Dermis lymphatic vessel endothelial cell (primary cell): Measurements from ENCODE around the gene LTB4R2. TPM values are rescaled to one million over a fixed set of nuclear protein-coding genes. Genes with fewer than 3 reads are reported as not detected.

Experiments
- total RNA-seq: library from RNA; depleted of rRNA; stranded (reverse); fragments of >200 nt; gene quantifications from 2 replicates; pipeline ENCODE4 v1.2.1, GENCODE V29; 2014

Gene LTB4R2, protein sequence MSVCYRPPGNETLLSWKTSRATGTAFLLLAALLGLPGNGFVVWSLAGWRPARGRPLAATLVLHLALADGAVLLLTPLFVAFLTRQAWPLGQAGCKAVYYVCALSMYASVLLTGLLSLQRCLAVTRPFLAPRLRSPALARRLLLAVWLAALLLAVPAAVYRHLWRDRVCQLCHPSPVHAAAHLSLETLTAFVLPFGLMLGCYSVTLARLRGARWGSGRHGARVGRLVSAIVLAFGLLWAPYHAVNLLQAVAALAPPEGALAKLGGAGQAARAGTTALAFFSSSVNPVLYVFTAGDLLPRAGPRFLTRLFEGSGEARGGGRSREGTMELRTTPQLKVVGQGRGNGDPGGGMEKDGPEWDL
- 2.3 and 3.1 TPM in 2 replicates for total RNA-seq

DNA sequence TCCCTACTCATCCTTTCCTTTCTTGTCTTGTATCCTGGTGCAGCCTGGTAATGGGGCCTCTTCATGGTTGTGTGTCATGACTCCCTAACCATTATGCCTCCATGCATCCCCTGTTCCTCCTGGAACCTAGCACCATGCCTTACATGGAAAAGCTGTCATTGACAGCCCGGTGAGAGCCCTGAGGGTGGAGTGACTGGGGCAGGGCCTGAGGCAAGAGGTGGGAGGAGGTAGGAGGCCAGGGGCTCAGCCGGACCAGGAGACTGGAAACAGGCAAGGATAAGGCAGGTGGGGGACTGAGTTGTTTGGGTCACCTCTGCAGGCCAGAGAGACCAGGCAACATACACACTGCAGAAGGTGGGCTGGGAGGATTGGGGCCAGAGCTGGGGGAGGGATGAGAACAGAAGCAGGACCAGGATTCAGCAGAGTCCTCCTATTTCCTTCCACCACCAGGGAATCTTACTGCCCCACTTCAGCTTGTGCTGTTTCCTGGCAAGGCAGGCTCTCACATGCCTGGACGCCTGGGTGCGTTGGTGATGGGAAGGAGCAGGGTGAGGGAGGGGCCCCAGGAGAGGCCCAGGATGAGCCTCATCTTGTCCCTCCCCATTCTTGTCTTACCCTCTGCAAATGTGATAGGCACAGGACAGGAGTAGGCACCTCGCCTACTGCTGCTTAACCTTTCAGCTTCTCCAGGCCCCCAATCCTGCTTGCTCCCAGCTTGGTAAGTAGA lies at the start of gene LTB4R2:
LTB4R2 (plus strand) TSS at position 603 of the 727 bp plus-strand sequence. CDS start 525 bp downstream, outside the sequence.

DNA sequence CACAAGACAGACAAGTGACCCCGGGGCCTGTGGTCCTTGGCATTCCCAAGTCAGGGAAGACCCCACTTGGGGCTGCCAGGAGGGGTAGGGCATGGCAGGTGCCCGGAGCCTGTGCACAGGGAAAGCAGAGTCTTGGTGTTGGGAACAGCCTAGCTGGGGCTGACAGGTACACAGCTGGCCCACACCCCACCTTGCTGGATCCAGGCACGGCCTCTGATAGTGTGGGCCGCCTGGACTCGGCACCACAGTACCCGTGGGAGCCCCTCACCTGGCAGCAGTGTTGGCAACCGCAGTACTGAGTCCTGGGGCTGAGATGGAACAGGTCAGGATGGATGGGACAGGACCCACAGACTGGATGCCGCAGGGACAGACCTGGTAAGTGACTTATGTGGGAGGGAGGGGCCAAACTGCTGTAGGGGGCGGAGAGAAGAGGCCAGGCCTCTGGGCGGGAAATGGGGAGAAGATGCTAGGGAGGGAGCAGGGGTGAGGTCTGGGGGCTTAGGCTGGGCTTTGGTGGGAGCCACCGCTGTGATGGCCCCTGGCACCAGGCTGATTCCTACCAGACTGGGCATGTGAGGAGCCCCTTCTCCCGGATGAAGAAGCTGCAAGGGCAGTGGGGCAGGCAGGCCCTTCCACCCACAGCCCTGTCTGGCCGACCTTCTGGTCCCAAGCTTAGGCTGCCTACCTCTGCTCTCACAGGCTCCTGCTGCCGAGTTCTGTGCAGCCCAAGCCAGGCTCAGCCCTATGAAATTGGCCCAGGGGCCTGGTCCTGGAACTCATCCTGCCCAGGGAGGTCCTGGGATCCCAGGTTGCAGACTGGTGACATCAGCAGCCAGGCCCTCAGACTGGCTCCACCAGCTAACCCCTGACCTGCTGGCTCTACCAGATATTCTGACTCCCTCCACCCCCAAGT lies 46.9 kb upstream of the LTB4R2 start, which contains the start of gene TGM1:
TGM1 (minus strand) TSS at position 357 of the 913 bp plus-strand sequence. CDS start 825 bp downstream, outside the sequence.

DNA sequence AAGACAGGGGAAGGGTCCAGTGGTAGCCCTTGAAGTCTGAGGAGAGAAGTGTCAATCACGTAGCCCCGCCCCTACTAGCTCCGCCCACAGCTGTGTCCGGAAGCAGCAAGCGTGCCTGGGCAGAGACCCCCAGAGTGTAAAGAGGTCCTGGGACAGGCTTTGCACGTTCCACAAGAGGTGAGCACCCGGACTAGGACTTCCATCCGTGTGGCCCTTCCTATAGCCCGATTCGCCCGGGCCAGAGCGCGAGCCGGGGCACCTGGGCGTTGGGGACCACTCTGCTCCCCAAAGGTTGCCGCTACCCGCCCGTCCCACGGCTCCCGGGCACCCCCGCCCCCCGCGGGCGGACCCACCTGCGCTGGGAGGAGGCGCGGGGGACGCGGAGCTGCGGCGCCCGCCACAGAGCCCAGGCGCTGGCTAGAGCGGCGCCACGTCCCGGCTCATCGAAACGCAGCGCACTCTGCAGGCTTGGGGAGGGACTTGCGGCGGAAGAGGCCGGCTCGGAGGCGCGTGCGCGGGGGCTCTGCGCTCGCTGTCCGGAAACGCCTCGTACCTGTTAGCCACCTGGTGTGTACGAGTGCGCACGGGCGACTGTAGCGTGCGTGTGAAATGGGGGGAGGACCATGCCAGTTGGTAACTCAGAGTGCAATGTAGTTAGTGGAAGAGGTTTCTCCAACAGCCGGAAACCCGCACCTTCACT lies 38.7 kb upstream of the LTB4R2 start, which contains the start of gene RABGGTA:
RABGGTA (minus strand) TSS at position 464 of the 700 bp plus-strand sequence. CDS start 482 bp downstream, outside the sequence.

DNA sequence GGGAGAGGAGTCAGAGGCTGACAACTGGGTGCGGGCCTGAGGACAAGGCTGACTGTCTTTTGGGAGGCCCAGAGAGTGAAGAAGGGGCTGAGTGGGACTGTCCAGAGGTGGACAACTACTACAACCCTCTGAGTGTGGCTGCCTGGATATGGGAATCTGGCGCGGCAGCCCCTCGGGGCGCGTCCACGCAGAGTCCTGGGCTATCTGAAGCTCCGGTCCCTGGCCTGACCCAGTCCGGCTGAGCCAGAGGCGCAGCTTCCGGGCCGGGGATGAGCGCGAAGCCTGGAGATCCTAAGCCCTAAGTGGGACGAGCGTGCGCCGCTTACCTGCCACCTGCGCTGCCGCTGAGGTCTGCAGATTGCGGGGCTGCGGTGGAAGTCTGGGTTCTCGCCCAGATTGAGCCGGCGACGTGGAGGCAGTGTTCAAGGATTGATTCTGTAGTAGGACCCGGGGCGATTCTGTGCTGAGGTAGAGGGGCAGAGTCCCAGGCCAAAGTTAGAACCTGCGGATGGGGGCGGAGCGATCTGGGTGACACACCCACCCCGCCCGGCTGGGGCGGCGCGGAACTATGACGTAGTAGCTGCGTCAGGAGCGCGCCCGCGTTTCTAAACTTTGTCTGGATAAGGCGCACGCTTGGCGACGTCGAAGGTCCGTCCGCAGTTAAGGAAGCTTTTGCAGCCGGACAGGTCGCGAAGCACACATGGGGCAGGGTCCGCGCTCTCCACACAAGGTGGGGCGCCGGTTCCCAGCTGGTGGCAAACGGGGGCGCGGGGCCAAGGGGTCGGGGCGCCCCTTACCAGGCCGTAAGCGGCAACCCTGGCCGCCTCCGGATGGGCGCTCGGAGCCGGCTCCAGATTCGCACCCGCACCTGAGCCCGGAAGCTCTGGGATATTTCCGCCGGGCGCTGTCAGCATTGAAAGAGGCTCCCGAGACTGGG lies 10.4 kb upstream of the LTB4R2 start, which contains the start of the genes DHRS1 and NOP9:
DHRS1 (minus strand) TSS at position 526 of the 937 bp plus-strand sequence. CDS start 674 bp downstream, outside the sequence.
NOP9 (plus strand) TSS at position 596 of the 937 bp plus-strand sequence; CDS start at position 701, 105 bp downstream.

DNA sequence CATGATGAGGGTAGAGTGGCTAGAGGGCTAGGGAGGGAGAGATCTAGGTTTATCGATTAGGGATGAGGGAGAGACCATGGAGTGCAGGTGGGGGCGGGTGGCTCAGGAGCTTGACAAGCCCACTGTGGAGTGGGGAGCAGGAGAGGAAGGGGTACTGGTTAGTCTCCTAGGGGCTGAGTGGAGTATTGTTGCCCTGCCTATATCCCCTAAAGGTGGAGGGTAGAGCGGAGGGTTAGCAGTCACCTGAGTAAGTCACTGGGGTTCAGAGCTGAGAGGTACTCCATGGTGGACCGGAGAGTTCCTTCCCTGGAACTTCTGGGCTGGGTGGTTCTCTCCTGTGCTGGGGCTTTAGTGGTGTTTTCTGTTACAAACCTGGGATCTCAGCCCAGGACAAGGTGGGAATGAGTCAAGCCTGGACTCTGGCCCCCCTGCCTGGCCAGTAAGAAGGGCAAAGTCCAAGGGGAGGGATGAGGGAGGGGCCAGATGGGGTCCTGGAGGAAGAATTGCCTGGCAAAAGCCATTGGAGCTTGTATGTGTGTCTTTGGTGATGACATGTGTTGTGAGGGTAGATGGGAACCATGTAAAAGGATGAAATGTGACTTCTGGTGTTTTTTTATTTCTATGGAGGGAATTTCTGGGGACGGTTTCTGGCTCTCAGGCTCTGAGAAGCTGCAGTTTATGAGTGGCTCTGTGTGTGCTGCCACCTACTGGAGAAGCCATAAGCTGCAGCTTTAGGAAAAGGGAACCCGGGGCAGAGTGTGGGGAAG lies 2.2 kb upstream of the LTB4R2 start, which contains the start of gene CIDEB:
CIDEB (minus strand) TSS at position 403 of the 767 bp plus-strand sequence; CDS start at position 284, 119 bp downstream.

DNA sequence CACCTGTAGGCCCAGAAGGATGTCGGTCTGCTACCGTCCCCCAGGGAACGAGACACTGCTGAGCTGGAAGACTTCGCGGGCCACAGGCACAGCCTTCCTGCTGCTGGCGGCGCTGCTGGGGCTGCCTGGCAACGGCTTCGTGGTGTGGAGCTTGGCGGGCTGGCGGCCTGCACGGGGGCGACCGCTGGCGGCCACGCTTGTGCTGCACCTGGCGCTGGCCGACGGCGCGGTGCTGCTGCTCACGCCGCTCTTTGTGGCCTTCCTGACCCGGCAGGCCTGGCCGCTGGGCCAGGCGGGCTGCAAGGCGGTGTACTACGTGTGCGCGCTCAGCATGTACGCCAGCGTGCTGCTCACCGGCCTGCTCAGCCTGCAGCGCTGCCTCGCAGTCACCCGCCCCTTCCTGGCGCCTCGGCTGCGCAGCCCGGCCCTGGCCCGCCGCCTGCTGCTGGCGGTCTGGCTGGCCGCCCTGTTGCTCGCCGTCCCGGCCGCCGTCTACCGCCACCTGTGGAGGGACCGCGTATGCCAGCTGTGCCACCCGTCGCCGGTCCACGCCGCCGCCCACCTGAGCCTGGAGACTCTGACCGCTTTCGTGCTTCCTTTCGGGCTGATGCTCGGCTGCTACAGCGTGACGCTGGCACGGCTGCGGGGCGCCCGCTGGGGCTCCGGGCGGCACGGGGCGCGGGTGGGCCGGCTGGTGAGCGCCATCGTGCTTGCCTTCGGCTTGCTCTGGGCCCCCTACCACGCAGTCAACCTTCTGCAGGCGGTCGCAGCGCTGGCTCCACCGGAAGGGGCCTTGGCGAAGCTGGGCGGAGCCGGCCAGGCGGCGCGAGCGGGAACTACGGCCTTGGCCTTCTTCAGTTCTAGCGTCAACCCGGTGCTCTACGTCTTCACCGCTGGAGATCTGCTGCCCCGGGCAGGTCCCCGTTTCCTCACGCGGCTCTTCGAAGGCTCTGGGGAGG lies 985 bp downstream of the LTB4R2 start, which contains the start of gene LTB4R:
LTB4R (plus strand) TSS at position 857 of the 959 bp plus-strand sequence. CDS start 4,150 bp downstream, outside the sequence.

DNA sequence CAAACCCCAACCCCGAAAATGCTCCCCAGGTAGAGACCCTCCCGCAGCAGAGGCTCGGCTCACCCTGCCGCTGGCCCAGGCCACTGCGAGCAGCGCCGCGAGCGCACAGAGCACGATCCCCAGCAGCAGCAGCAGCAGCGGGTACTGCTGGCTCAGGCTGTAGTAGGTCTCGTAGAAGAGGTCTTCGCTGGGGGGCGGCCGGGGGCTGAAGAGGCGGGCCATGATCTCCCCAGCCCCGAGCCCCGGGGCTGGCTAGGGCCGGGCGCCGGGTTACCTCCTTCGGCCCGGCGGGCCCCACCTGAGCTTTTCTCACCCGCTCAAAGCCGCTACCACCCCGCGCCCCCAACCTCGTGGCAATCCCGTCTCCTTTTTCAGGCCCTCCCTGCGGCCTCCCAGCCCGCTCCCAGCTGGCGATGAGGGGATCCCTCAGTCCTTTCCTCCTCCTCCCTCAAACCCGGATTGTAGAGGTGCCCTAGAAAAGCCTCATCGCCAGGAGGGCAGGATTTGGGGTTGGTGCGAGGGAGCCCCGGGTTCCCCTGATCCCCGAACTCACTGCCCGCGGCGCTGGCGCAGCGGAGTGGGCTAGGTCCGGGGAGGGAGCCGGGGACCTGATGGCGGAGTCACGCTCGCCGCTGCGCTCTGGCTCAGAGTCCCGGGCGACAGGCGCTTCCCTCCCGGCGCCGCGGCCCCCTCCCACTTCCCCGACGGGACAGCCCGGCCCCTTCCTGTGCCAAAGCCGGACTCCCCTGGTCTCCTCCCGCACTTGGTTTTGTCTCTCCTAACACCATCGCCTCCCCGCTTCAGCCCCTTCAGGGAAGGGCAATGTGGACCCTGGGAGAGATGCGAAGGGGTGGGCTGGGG lies 24.7 kb downstream of the LTB4R2 start, which contains the start of gene ADCY4:
ADCY4 (minus strand) TSS at position 641 of the 861 bp plus-strand sequence; CDS start at position 222, 419 bp downstream.

DNA sequence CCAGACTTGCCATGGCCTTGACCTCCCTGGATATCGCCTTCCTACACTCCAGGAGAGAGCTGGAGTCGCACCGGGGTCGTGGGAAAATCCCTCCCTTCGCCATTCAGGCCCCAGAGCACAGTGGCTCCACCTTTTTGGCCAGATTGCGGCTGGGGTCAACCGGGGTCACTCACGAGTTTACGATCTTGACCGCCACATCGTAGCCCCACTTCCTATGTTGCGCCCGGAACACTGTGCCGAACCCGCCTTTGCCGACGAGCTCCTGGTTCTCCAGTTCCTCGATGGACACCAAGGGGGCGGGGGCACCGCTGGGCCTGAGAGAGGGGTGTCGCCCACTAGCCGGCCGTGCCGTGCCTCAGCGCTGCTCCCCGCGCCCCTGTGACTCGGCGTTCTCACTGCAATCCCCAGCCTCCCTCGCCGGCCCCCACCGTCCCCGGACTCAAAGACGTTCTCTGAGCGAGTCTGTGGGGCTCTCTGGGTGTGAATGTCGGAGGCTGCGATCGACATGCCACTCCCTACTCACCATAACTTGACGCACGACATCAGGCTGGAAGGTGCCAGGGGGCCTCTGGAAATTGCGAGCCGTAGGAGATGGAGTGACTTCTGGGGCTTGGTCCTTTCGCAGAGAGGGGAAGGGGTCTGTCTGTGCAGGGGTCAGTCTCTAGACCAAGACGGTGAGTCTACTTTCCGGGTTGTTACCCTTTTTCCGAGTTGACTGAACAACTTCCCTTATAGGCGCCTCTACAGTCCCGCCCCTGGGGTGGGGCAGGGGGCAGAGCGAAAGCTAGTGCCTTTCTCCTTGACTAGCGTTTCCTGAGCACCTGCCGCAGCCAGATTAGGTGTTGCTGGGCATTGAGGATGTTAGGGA lies 29.6 kb downstream of the LTB4R2 start, which contains the start of gene RIPK3:
RIPK3 (minus strand) TSS at position 708 of the 868 bp plus-strand sequence; CDS start at position 543, 165 bp downstream.

Other genes with a start within 250 kb of the LTB4R2 start
- not detected in 2 replicates for gene CPNE6, start 238.6 kb upstream of the LTB4R2 start, total RNA-seq
- 6.7 and 9.0 TPM in 2 replicates for gene PCK2, start 215.8 kb upstream of the LTB4R2 start, total RNA-seq
- 65.9 and 89.1 TPM in 2 replicates for gene DCAF11, start 195.4 kb upstream of the LTB4R2 start, total RNA-seq
- 0.69 and 2.2 TPM in 2 replicates for gene NRL, start 195.2 kb upstream of the LTB4R2 start, total RNA-seq
- 0.34 and 0.76 TPM in 2 replicates for gene FITM1, start 179.5 kb upstream of the LTB4R2 start, total RNA-seq
- gene PSME1, start 173.9 kb upstream of the LTB4R2 start, total RNA-seq = 142 and 144 TPM in 2 replicates
- 15.4 and 15.8 TPM in 2 replicates for gene EMC9, start 168.5 kb upstream of the LTB4R2 start, total RNA-seq
- gene PSME2, start 163.5 kb upstream of the LTB4R2 start, total RNA-seq = 109 and 142 TPM in 2 replicates
- 22.1 and 24.0 TPM in 2 replicates for gene RNF31, start 162.6 kb upstream of the LTB4R2 start, total RNA-seq
- 43.9 and 55.4 TPM in 2 replicates for gene IRF9, start 148.9 kb upstream of the LTB4R2 start, total RNA-seq
- 0.87 and 1.3 TPM in 2 replicates for gene REC8, start 138.1 kb upstream of the LTB4R2 start, total RNA-seq
- 19.3 and 31.5 TPM in 2 replicates for gene IPO4, start 121.3 kb upstream of the LTB4R2 start, total RNA-seq
- 39.6 and 58.0 TPM in 2 replicates for gene TM9SF1, start 114.7 kb upstream of the LTB4R2 start, total RNA-seq
- gene TSSK4, start 104.4 kb upstream of the LTB4R2 start, total RNA-seq = not detected in 2 replicates
- 23.7 and 27.1 TPM in 2 replicates for gene CHMP4A, start 96.7 kb upstream of the LTB4R2 start, total RNA-seq
- gene MDP1, start 94.1 kb upstream of the LTB4R2 start, total RNA-seq = 11.3 and 13.1 TPM in 2 replicates
- 186 and 243 TPM in 2 replicates for gene NEDD8, start 77.8 kb upstream of the LTB4R2 start, total RNA-seq
- gene GMPR2, start 77.2 kb upstream of the LTB4R2 start, total RNA-seq = 80.6 and 106 TPM in 2 replicates
- 45.1 and 70.4 TPM in 2 replicates for gene TINF2, start 67.5 kb upstream of the LTB4R2 start, total RNA-seq
- gene TGM1, start 47.0 kb upstream of the LTB4R2 start, total RNA-seq = 0.09 and 0.22 TPM in 2 replicates
- 10.7 and 12.2 TPM in 2 replicates for gene RABGGTA, start 38.5 kb upstream of the LTB4R2 start, total RNA-seq
- 5.8 and 16.0 TPM in 2 replicates for gene DHRS1, start 10.4 kb upstream of the LTB4R2 start, total RNA-seq
- 20.8 and 21.0 TPM in 2 replicates for gene NOP9, start 10.3 kb upstream of the LTB4R2 start, total RNA-seq
- 1.2 TPM in 2 replicates for gene CIDEB, start 2.2 kb upstream of the LTB4R2 start, total RNA-seq
- gene LTB4R, start 1.4 kb downstream of the LTB4R2 start, total RNA-seq = 1.6 and 1.7 TPM in 2 replicates
- gene ADCY4, start 24.9 kb downstream of the LTB4R2 start, total RNA-seq = 51.0 and 57.6 TPM in 2 replicates
- gene RIPK3, start 29.9 kb downstream of the LTB4R2 start, total RNA-seq = 2.1 and 2.2 TPM in 2 replicates
- gene NFATC4, start 58.0 kb downstream of the LTB4R2 start, total RNA-seq = 0.34 and 0.65 TPM in 2 replicates
- 3.1 and 3.9 TPM in 2 replicates for gene NYNRIN, start 88.9 kb downstream of the LTB4R2 start, total RNA-seq
- 0.26 and 0.33 TPM in 2 replicates for gene CBLN3, start 119.5 kb downstream of the LTB4R2 start, total RNA-seq
- 43.3 and 49.2 TPM in 2 replicates for gene KHNYN, start 119.8 kb downstream of the LTB4R2 start, total RNA-seq
- 7.4 TPM in 2 replicates for gene SDR39U1, start 132.6 kb downstream of the LTB4R2 start, total RNA-seq
- not detected in 2 replicates for gene CMA1, start 198.1 kb downstream of the LTB4R2 start, total RNA-seq